NCI-H82 (cell line): ENCODE measurements around the gene IL16.

Experiments
- DNase-seq: peaks from one replicate; lab custom pipeline; 2025; lab: John Stamatoyannopoulos, UW

The IL16 gene

GRCh38 chr15:81275711-81276392, 79.2 kb downstream of the IL16 start:
- no peak for DNase-seq

DNA sequence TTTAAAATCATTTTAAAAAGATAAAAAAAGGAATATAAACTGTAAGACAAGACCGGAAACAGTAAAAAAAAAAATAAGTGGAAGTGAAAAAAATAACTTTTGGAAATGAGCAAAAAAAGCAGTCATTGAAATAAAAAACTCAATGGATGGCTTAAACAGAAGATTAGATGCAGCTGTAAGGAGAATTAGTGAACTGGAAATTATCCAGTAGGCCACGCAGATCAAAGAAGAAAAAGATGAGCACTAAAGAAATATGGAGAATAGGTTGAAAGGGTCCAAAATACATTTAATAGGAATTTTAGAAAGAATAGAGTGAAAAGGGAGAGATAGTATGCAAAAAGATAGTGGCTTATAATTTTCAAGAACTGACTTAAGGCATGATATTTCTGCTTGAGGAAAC, 80.3 kb downstream of the IL16 start:
- no peak for DNase-seq

GRCh38 chr15:81277851-81278250, 81.2 kb downstream of the IL16 start:
- DNase-seq, result no peak

DNA sequence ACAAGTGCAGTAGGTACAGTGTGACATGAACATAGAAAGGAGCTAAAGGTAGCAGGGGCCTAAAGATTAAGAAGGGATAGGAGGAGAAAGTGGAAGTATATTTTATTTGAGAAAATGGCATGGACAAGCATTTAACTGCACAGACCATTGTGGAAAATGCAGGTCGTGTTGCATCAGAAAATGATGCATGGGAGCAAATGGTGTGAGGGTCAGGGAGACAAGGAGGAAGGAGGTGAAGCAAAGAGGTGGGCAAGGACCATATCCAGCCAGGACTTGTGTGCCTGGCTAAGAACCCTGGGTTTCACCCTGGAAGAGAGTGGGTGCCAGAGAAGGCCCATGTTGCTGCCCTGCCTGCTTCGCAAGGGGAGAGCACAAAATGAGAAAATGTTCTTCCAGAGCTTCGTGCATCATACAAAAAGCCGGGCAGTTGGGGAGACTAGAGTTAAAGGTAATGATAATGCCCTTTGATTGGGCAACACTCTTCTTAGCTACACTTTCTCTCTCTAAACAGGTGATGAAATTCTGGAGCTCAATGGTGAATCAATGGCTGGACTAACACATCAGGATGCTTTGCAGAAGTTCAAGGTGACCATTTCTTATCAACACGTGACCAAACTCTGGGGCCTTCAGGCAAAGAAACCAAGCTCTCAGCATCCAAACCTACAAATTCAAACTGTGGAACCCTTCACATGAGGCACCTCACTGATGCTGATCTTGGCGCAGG, 81.8 kb downstream of the IL16 start:
- DNase-seq, result no peak

GRCh38 chr15:81279621-81280485, 83.2 kb downstream of the IL16 start:
- no peak for DNase-seq

- DNase-seq, result no peak
Measured at GRCh38 chr15:81280696-81281455, 84.2 kb downstream of the IL16 start.

- no peak for DNase-seq
Measured at GRCh38 chr15:81281456-81281735, 84.7 kb downstream of the IL16 start.

- DNase-seq, result no peak
Measured at GRCh38 chr15:81281766-81282605, 85.3 kb downstream of the IL16 start.

GRCh38 chr15:81282606-81282895, 85.9 kb downstream of the IL16 start:
- no peak for DNase-seq

- no peak for DNase-seq
Measured at GRCh38 chr15:81282911-81283310, 86.2 kb downstream of the IL16 start.

DNA sequence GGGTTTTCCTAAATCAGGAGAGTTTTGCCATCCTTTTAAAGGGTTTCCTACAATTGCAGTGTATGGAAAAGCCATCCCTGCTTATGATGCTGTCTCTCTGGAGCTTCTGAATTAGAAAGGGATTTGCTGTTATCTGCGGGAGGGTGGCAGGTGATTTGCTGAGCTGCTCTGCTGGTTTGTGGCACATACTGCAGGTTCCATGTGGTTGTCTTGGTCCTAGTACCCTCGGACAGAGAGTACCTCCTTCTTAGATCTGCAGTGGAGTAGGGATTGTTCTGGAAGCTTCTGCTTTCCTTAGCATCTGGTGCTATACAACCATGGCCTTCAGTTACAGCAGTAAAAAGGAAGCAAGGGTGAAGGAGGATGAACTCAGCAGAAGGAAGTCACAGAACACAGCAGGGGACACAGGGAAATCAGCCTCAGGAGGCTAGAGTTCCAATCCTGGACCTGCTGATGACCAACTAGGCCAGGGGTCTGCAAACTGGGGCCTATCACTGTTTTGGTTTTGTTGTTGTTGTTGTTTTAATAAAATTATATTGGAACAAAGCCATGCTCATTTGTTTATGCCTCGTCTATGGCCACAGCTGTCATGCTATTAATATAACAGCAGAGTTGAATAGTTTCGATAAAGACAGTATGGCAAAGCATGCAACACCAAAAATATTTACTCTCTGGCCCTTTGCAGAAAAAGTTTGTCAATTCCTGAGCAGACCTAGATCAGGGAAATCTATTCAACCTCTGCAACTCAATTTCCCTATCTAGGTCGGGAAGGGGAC, 87.8 kb downstream of the IL16 start:
- no peak for DNase-seq

DNA sequence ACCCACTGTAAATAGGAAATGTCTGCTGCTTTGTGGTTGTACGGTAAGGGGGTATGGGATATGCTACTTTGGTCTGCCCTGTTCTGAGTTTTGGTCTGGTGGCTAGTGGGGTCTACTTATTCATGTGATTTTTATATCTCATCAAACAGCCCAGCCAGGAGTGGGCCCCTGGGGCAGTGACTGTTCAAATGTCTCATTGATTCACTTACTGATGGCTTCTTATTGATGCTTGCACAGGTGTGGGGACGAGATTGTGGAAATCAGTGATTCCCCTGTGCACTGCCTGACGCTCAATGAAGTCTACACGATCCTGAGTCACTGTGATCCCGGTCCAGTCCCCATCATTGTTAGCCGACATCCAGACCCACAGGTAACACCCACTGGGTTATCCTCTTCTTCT, 88.8 kb downstream of the IL16 start:
- DNase-seq, result no peak

- no peak for DNase-seq
Measured at GRCh38 chr15:81286621-81287121, 90.0 kb downstream of the IL16 start.

DNA sequence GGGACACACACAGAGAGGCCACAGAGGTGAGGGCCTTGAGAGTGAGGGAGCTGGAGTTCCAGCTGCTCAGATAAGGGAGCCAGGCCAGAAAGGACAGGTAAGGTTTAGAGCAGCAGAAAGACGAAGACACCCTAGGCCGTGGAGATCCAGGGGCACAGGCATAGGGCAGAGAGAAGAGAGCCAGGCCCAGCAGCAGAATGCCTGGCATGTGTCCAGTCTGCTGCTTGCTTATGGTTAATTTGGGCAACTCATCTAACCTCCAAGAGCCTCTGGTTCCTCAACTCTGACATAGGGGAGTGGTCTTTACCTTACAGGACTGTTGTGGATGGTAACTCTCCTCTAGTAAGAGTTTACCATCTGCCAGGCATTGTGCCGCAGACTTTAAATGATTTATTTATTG, 91.4 kb downstream of the IL16 start:
- DNase-seq, result no peak

- DNase-seq, result no peak
Measured at GRCh38 chr15:81288616-81289015, 91.9 kb downstream of the IL16 start.

GRCh38 chr15:81289910-81290309, 93.2 kb downstream of the IL16 start:
- DNase-seq, result no peak

DNA sequence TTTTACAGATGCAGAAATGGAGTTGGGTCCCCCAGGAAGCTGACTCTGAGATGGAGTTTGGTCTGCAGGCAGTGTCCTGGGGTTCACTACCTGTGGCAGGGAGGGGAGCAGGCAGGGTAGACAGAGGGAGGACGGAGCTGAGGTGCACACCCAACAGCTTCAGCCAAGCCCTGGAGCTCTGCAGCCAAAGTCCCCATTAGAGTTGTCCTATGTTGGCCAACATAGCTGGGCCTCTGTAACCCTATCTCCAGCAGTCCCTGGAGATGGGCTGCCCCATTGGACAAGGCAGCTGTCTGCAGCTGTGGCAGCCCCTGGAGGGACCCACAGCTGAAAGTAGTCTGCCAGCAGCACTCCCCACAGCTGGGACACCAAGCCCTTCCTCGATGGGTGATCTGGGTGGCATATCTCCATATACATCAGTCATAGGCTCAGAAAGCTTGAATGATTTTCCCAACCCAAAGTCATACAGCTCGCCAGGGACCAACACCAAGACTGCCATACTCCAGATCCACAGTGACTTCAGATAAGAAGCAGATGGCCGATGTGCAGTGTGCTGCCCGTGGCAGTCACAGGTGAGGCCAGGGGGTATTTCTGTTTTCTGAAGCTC, 95.3 kb downstream of the IL16 start:
- no peak for DNase-seq

DNA sequence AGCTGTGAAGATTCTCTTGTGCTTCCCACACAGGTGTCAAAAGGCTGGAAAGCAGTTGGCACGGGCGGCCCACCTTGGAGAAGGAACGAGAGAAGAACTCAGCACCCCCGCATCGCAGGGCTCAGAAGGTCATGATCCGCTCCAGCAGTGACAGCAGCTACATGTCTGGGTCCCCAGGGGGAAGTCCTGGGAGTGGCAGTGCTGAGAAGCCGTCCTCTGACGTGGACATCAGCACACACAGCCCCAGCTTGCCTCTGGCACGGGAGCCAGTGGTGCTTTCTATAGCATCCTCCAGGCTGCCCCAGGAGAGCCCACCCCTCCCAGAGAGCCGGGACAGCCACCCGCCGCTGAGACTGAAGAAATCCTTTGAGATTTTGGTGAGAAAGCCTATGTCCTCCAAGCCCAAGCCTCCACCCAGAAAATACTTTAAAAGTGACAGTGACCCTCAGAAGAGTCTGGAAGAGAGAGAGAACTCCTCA, 95.9 kb downstream of the IL16 start:
- no peak for DNase-seq

DNA sequence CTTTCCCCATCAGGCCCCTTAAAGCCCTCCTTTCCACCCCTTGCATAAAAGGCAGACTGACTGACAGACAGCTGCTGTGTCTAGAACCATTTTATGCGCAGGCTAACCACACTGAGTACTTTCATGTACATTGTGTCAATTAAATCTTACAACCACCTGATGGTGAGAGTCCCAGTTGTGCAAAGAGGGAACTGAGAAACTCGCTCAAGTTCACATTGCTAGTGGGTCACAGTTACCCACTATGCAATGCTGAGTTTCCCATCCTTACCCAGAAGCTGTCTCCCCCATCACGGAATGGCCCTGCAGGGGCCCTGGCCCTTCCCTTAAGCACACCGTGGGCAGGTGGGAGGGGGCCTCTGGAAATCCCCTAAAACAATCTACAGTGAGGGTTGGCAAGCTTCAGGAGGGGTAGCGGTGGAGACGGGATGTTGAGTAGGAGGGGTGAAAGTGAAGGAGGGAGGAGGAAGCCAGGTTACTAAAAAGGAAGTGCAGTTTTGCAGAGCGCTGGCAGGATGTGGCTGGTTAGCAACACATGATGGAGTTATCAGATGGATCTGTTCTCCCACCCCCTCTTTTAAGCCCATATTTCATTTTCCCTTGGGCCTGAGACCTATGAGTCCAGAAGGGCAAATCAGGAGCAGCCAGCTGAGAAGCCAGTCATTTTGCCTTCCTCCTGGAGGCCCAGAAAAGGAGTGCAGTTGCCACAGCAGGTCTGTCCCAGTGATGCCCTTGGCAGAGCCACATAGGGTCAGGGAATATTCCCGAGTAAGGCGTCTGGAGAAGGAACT, 97.2 kb downstream of the IL16 start:
- no peak for DNase-seq
